ENCODE results near the gene TSPAN32.

TSPAN32 gene

DNA sequence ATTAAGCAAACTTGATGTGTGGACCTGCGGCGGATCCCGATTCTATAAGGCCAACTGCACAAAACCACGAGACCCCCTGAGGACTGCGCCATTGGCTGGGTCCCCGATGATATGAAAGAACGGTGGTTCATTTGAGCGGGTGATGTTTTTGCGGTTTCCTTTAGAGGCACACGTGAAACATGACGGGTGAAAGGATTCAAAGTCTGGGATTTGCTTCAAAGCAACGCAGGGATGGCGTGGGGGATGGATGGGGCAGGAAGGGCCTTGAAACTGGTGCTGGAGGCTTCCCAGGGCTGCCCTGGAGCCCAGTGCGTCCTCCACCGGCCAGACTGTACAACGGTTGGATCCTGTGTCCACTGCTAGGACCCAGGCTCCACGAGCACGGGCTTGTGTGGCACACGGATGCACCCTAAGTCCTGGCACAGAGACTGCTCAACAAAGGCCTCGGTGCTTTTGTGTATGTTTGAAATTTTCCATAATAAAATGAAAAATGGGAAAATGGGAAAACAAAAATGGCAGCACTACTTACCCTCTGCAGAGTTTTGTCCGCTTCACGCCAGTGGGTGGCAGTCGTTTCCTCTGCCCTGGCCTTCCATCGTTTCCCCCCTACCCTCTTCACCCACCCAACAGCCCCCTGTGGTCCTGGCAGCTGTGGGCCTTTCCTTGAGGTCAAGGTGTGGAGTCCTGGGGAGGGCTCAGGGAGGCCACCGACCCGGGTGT lies 35.1 kb upstream of the TSPAN32 start:
- H3K79me2 ChIP-seq (ENCODE audit: control insufficient read depth, insufficient read depth, low read length): no peaks in the 10 kb centered on the region
- no peak overlapping the region for H2AK5ac ChIP-seq (ENCODE audit: low read length)
- H3K79me1 ChIP-seq (ENCODE audit: low read length): no peaks in the 10 kb centered on the region
- H2BK120ac ChIP-seq (ENCODE audit: low read depth, low read length): no peak overlapping the region
- H3K27me3 ChIP-seq (ENCODE audit: insufficient read depth, low read length, poor library complexity): peaks cover 22% of the 10 kb centered on the region
- H2BK5ac ChIP-seq (ENCODE audit: low read length): no peak overlapping the region
- no peak overlapping the region for H4K8ac ChIP-seq (ENCODE audit: low read depth, low read length)
- WGBS (ENCODE audit: extremely low coverage, insufficient coverage, low lambda C conversion rate): no CpG with 5 or more reads among the region's 26 CpGs
- no peak overlapping the region for H2BK15ac ChIP-seq (replicated peaks; ENCODE audit: low read depth)
- no peak overlapping the region for H3K4me2 ChIP-seq (ENCODE audit: low read length)
- H3K18ac ChIP-seq (ENCODE audit: low read length): no peak overlapping the region
- H3K23ac ChIP-seq (ENCODE audit: low read length): no peak overlapping the region
- H3K27ac ChIP-seq (ENCODE audit: low read depth, low read length): no peak overlapping the region
- H4K5ac ChIP-seq (ENCODE audit: low read length): no peak overlapping the region
- no peaks in the 10 kb centered on the region for H3K4me1 ChIP-seq (ENCODE audit: control insufficient read depth, low read depth, low read length)
- H3K56ac ChIP-seq (ENCODE audit: low read length): no peak overlapping the region
- no peak overlapping the region for H3K9ac ChIP-seq (ENCODE audit: low read length)
- no peaks in the 10 kb centered on the region for H3K36me3 ChIP-seq (ENCODE audit: control insufficient read depth, insufficient read depth, low read length)
- no peak for DNase-seq
- H3K4me3 ChIP-seq (ENCODE audit: low read length): no peak overlapping the region
- no peak overlapping the region for H3K4ac ChIP-seq (ENCODE audit: low read depth, low read length)

DNA sequence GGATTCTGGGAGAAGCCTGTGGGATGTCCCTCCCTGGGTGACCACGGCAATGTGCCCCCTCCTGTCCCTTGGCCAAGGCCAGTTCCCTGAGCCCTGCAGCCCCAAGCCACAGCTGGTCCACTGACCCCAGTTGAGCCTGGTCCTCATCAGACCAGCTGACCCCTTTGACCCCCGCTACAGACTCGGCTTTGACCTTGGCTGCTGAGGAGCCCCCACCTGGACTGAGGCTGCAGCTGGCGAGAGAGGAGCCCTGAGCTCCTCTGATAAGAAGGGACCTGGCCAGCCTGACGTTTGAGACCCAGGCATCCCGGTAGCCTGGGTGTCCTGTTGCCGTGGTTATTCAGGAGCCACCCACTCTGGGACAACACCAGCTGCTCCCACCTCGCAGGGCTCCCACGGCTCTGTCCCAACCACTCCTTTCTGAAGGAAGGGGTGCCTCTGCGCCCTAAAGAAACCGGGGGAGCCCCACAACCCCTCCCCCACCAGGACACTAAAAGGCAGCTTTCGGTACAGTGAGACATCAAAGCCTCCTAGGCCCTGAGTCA lies 34.4 kb upstream of the TSPAN32 start:
- no CpG with 5 or more reads among the region's 12 CpGs for WGBS (ENCODE audit: extremely low coverage, insufficient coverage, low lambda C conversion rate)
- no peak overlapping the region for H3K27ac ChIP-seq (ENCODE audit: low read depth, low read length)
- no peak overlapping the region for H2BK120ac ChIP-seq (ENCODE audit: low read depth, low read length)
- H3K4me1 ChIP-seq (ENCODE audit: control insufficient read depth, low read depth, low read length): no peaks in the 10 kb centered on the region
- H2AK5ac ChIP-seq (ENCODE audit: low read length): no peak overlapping the region
- no peak overlapping the region for H3K18ac ChIP-seq (ENCODE audit: low read length)
- H3K56ac ChIP-seq (ENCODE audit: low read length): no peak overlapping the region
- no peaks in the 10 kb centered on the region for H3K79me2 ChIP-seq (ENCODE audit: control insufficient read depth, insufficient read depth, low read length)
- H3K4me2 ChIP-seq (ENCODE audit: low read length): no peak overlapping the region
- H3K4ac ChIP-seq (ENCODE audit: low read depth, low read length): no peak overlapping the region
- H4K8ac ChIP-seq (ENCODE audit: low read depth, low read length): no peak overlapping the region
- no peak for DNase-seq
- H3K27me3 ChIP-seq (ENCODE audit: insufficient read depth, low read length, poor library complexity): peaks cover 28% of the 10 kb centered on the region
- H3K9ac ChIP-seq (ENCODE audit: low read length): no peak overlapping the region
- no peak overlapping the region for H2BK5ac ChIP-seq (ENCODE audit: low read length)
- H3K23ac ChIP-seq (ENCODE audit: low read length): no peak overlapping the region
- no peak overlapping the region for H2BK15ac ChIP-seq (replicated peaks; ENCODE audit: low read depth)
- H3K4me3 ChIP-seq (ENCODE audit: low read length): no peak overlapping the region
- no peaks in the 10 kb centered on the region for H3K79me1 ChIP-seq (ENCODE audit: low read length)
- no peaks in the 10 kb centered on the region for H3K36me3 ChIP-seq (ENCODE audit: control insufficient read depth, insufficient read depth, low read length)
- H4K5ac ChIP-seq (ENCODE audit: low read length): no peak overlapping the region

DNA sequence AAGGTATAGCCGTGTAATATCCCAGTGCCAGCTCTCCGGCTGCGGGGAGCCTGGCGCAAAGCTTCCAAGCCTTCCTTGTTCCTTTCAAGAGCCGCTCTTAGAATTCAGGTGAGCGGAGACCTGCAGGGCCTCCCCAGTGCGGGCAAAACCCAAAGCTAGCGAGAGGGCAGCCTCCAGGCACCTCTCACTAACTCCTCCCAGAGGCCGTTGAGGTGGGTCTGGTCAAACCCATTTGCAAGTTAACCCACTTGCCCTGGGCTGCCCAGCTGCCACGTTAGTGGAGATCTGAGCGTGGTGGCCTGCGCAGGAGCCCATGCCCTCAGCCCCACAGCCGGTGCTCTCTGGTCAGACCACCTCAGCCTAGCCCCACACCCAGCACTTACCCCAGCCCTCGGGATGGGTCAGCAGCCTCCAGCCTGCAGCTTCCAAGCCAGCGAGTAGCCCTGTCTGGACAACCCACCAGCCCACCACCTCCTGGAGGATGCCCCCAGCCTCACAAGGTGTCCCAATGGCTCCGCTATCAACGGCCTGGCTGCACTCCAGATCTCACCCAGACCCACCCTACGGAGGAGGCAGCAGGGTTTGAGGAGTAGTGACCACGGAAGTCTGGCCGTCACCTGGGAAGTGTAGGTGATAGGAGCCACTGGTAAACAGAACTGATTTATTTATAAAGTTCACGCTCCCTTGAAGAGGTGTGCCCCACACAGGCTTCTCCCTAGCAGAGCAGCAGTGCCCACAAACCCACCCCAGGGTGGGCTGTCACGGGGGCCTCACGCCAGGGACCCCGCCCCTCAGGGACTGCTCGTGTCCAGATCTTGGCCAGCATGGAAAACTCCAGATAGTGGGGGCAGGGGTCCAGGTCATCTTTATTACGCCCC lies 33.7 kb upstream of the TSPAN32 start:
- Histone ChIP-seq H2BK15ac (replicated peaks; ENCODE audit: low read depth) (no peak overlapping the region), H3K18ac (ENCODE audit: low read length) (no peak overlapping the region), H3K4me2 (ENCODE audit: low read length) (peak overlapping the region; percentile 7), H3K4me3 (ENCODE audit: low read length) (no peak overlapping the region), H3K23ac (ENCODE audit: low read length) (no peak overlapping the region), H3K4ac (ENCODE audit: low read depth, low read length) (no peak overlapping the region), H4K8ac (ENCODE audit: low read depth, low read length) (no peak overlapping the region), H3K56ac (ENCODE audit: low read length) (no peak overlapping the region), H2BK5ac (ENCODE audit: low read length) (no peak overlapping the region), H2AK5ac (ENCODE audit: low read length) (no peak overlapping the region), H3K9ac (ENCODE audit: low read length) (no peak overlapping the region), H3K79me2 (ENCODE audit: control insufficient read depth, insufficient read depth, low read length) (no peaks in the 10 kb centered on the region), H3K27me3 (ENCODE audit: insufficient read depth, low read length, poor library complexity) (peaks cover 28% of the 10 kb centered on the region), H2BK120ac (ENCODE audit: low read depth, low read length) (no peak overlapping the region), H3K79me1 (ENCODE audit: low read length) (no peaks in the 10 kb centered on the region), H3K4me1 (ENCODE audit: control insufficient read depth, low read depth, low read length) (no peaks in the 10 kb centered on the region), H3K27ac (ENCODE audit: low read depth, low read length) (no peak overlapping the region), H4K5ac (ENCODE audit: low read length) (no peak overlapping the region), H3K36me3 (ENCODE audit: control insufficient read depth, insufficient read depth, low read length) (no peaks in the 10 kb centered on the region)
- no peak for DNase-seq
- no CpG with 5 or more reads among the region's 26 CpGs for WGBS (ENCODE audit: extremely low coverage, insufficient coverage, low lambda C conversion rate)

- Histone ChIP-seq H3K23ac (ENCODE audit: low read length) (no peak overlapping the region), H2BK5ac (ENCODE audit: low read length) (no peak overlapping the region), H3K79me2 (ENCODE audit: control insufficient read depth, insufficient read depth, low read length) (no peaks in the 10 kb centered on the region), H3K9ac (ENCODE audit: low read length) (no peak overlapping the region), H3K56ac (ENCODE audit: low read length) (peak overlapping the region; percentile 42), H2AK5ac (ENCODE audit: low read length) (no peak overlapping the region), H2BK15ac (replicated peaks; ENCODE audit: low read depth) (no peak overlapping the region), H4K5ac (ENCODE audit: low read length) (no peak overlapping the region), H3K4me2 (ENCODE audit: low read length) (peak overlapping the region; percentile 40), H3K27ac (ENCODE audit: low read depth, low read length) (no peak overlapping the region), H2BK120ac (ENCODE audit: low read depth, low read length) (no peak overlapping the region), H3K79me1 (ENCODE audit: low read length) (no peaks in the 10 kb centered on the region), H3K18ac (ENCODE audit: low read length) (peak overlapping the region; percentile 15), H3K4ac (ENCODE audit: low read depth, low read length) (no peak overlapping the region), H3K36me3 (ENCODE audit: control insufficient read depth, insufficient read depth, low read length) (no peaks in the 10 kb centered on the region), H3K4me1 (ENCODE audit: control insufficient read depth, low read depth, low read length) (no peaks in the 10 kb centered on the region), H3K4me3 (ENCODE audit: low read length) (no peak overlapping the region), H4K8ac (ENCODE audit: low read depth, low read length) (no peak overlapping the region), H3K27me3 (ENCODE audit: insufficient read depth, low read length, poor library complexity) (peaks cover 28% of the 10 kb centered on the region)
- WGBS (ENCODE audit: extremely low coverage, insufficient coverage, low lambda C conversion rate): no CpG with 5 or more reads among the region's 89 CpGs
- peak; percentile 23 for DNase-seq
These were observed 32.8 kb upstream of the TSPAN32 start for GRCh38 chr11:2268729-2269600.

- no CpG with 5 or more reads among the region's 104 CpGs for WGBS (ENCODE audit: extremely low coverage, insufficient coverage, low lambda C conversion rate)
- Histone ChIP-seq H2BK120ac (ENCODE audit: low read depth, low read length) (no peak overlapping the region), H3K4me3 (ENCODE audit: low read length) (no peak overlapping the region), H2AK5ac (ENCODE audit: low read length) (no peak overlapping the region), H3K23ac (ENCODE audit: low read length) (no peak overlapping the region), H3K27ac (ENCODE audit: low read depth, low read length) (no peak overlapping the region), H4K8ac (ENCODE audit: low read depth, low read length) (no peak overlapping the region), H3K4ac (ENCODE audit: low read depth, low read length) (no peak overlapping the region), H2BK5ac (ENCODE audit: low read length) (no peak overlapping the region), H3K27me3 (ENCODE audit: insufficient read depth, low read length, poor library complexity) (peaks cover 28% of the 10 kb centered on the region), H3K4me1 (ENCODE audit: control insufficient read depth, low read depth, low read length) (no peaks in the 10 kb centered on the region), H4K5ac (ENCODE audit: low read length) (no peak overlapping the region), H3K18ac (ENCODE audit: low read length) (peak overlapping the region; percentile 15), H3K79me2 (ENCODE audit: control insufficient read depth, insufficient read depth, low read length) (no peaks in the 10 kb centered on the region), H3K36me3 (ENCODE audit: control insufficient read depth, insufficient read depth, low read length) (no peaks in the 10 kb centered on the region), H3K56ac (ENCODE audit: low read length) (peak overlapping the region; percentile 15), H3K4me2 (ENCODE audit: low read length) (no peak overlapping the region), H3K9ac (ENCODE audit: low read length) (no peak overlapping the region), H2BK15ac (replicated peaks; ENCODE audit: low read depth) (no peak overlapping the region), H3K79me1 (ENCODE audit: low read length) (no peaks in the 10 kb centered on the region)
- DNase-seq: peak; percentile 87
These were observed 32.1 kb upstream of the TSPAN32 start for GRCh38 chr11:2269601-2270321.
